Medulla oblongata (tissue), 1 donor: ENCODE results near the gene TMEM154.

ENCODE experiments used
- DNase-seq: peaks from one replicate; pipeline ENCODE4 v3.0.0-alpha.2; 2015; ENCODE audit errors: extremely low spot score

TMEM154 gene

GRCh38 chr4:152594057-152594456 lies 85.7 kb downstream of the TMEM154 start:
- DNase-seq: no peak

GRCh38 chr4:152591876-152592275 lies 87.9 kb downstream of the TMEM154 start:
- peak; percentile 27 for DNase-seq

- DNase-seq: peak; percentile 27
Measured at GRCh38 chr4:152591396-152591795, 88.4 kb downstream of the TMEM154 start.

- no peak for DNase-seq
Measured at GRCh38 chr4:152590179-152591031, 89.4 kb downstream of the TMEM154 start.

GRCh38 chr4:152588869-152589268 lies 90.9 kb downstream of the TMEM154 start:
- no peak for DNase-seq

DNA sequence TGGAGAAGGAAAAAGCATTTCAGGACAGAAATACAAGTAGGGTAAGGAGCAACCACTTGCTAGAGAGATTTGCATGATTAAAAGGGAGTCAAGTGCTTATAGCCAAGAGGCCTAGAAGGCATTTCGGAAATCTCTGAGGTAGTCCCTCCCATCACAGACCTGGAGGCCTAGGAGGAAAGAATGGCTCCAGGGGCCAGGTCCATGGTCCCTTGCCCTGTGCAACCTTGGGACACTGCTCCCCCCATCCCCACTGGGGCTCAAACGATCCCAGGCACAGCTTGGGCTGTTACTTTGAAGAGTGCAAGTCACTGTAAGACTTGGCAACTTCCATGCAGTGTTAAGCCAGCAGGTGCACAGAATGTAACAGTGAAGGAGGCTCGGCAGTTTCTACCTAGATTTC lies 92.7 kb downstream of the TMEM154 start:
- DNase-seq: no peak

DNA sequence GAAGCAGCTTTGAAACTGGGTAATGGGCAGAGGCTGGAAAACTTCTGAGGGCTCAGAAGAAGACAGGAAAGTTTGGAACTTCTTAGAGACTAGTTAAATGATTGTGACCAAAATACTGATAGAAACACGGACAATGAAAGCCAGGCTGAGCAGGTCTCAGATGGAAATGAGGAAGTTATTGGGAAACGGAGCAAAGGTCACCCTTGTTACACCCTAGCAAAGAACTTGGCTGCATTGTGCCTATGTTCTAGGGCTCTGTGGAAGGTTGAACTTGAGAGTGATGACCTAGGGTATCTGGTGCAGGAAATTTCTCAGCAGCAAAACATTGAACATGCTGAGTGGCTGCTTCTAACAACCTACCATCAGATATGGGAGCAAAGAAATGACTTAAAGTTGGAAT lies 93.1 kb downstream of the TMEM154 start:
- no peak for DNase-seq

- DNase-seq: no peak
Measured at GRCh38 chr4:152585023-152585441, 94.8 kb downstream of the TMEM154 start.

- DNase-seq: no peak
Measured at GRCh38 chr4:152581536-152582160, 98.1 kb downstream of the TMEM154 start.

DNA sequence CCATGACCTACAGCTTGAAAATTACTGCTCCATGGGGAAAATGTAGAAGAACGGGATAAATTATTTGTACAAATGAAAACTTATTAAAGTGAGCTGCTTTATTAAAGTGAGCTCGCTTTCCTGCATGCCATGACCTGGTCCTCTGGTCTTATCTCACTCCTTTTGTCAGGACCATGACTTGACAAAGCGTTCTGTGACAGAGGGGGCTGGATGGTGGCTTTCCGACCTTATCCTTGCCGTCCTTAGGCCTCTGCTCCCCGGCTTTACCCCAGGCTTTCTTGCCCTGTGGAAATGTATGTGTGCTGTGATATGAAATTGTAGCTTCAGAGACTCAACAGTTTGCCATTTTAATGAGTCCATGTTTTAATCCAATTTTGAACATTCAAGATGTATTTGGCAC lies 99.9 kb downstream of the TMEM154 start:
- no peak for DNase-seq

DNA sequence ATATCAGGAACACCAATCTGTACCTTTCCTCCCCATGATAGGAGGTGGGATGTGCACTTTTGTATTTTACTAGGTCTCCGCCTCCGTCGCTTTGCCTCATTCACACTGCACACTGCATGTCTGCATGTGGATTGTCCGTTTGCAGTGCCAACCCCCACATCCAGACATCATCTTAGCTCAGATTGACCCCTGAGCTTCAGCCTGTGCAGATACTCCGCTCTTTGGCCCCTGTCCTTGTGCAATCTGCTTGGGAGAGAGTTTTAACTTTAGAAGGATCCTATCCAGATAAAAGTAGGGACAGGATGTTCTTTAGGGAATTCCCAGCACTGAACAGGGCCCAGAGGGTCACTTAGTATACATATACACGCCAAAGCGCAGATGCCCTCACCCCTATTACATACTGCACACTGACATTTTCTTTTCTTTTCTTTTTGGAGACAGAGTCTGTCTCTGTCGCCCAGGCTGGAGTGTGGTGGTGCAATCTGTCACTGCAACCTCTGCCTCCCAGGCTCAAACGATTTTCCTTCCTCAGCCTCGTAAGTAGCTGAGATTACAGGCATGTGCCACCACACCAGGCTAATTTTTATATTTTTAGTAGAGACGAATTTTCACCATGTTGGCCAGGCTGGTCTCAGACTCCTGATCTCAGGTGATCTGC lies 100.6 kb downstream of the TMEM154 start:
- DNase-seq: no peak

GRCh38 chr4:152578670-152579069 lies 101.1 kb downstream of the TMEM154 start:
- DNase-seq: no peak

DNA sequence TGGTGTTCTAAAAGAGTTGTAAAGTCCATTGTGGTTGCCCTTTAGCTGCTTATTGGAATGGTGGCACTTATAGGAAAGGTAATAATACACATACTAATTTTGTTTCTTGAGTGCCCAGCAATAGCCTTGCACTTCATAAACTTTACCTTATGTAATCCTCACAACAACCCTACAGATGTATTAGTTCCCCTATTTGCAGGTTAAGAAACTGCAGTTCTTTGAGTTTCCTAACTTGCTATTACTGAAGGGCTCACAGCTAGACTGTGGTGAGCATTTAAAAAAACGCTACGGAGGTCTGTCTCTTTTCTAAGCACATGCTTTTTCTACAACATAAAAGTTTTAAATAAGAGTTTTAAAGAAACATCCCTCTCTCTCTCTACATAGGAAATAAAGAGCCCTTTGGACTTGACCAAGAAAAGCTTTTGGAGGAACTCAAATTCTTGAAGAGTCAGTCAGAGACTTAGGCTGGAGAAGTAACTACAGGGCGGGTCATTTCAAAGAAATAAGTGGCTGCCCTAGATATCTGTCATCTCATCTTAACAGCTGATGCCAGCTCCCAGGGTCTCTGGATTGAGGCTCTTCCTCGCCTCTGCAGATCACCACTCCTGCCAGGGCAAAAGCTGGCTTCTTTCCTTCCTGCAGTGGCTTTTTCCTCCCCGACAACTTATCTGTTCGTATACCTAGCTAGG lies 101.9 kb downstream of the TMEM154 start:
- DNase-seq: no peak

DNA sequence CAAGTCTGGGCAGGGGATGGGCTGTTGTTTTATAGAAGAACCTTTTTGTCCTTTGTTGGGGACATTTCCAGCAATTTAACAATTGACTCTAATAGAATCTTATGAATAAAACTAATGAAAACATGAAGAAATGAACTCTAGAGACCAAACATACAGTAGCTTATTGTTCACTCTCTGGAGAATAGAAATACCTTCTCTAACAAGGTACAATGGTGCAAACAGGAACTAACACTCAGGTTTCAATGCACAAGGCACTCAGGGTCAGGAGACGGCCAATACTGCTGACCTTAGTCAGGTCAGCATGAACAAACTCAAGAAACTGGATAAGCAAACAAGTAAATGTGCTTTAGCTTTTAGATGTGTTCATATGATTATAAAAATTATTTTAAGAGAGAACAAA lies 104.3 kb downstream of the TMEM154 start:
- no peak for DNase-seq

GRCh38 chr4:152573861-152574260 lies 105.9 kb downstream of the TMEM154 start:
- no peak for DNase-seq

- DNase-seq: no peak
Measured at GRCh38 chr4:152572417-152573086, 107.2 kb downstream of the TMEM154 start.

- no peak for DNase-seq
Measured at GRCh38 chr4:152571770-152572169, 108.0 kb downstream of the TMEM154 start.

GRCh38 chr4:152571296-152571695 lies 108.5 kb downstream of the TMEM154 start:
- DNase-seq: no peak
